DND-41 (cell line): Measurements from ENCODE around the gene OR5B3.

ENCODE experiments used
- ATAC-seq: fragments of 200-7000 bp; cut with Tn5 transposase; 3 replicates; pipeline ENCODE4 v1.9.1; 2021; ENCODE audit warnings: low read depth; ENCODE audit not compliant: insufficient read depth
- DNase-seq: peaks from one replicate; pipeline ENCODE4 v3.0.0-alpha.2; 2020
- H2AFZ ChIP-seq: 2 replicates; pipeline ENCODE4 v1.6.0; 2012; ENCODE audit warnings: low read depth, low read length
- H3K27ac ChIP-seq: 2 replicates; pipeline ENCODE4 v1.5.1; 2012; ENCODE audit warnings: low read length, inconsistent platforms
- H3K27me3 ChIP-seq: fragments of 200-600 bp; sonication (generic); 2 replicates; pipeline ENCODE4 v1.6.0; 2012; ENCODE audit warnings: low read length, mild to moderate bottlenecking, inconsistent platforms; ENCODE audit not compliant: insufficient read depth, poor library complexity
- H3K36me3 ChIP-seq: 2 replicates; pipeline ENCODE4 v1.5.1; 2012; ENCODE audit warnings: low read length, inconsistent platforms; ENCODE audit not compliant: insufficient read depth
- H3K4me1 ChIP-seq: 2 replicates; pipeline ENCODE4 v1.5.1; 2012; ENCODE audit warnings: mild to moderate bottlenecking, low read length; ENCODE audit not compliant: insufficient read depth
- H3K4me2 ChIP-seq: 2 replicates; pipeline ENCODE4 v1.6.0; 2012; ENCODE audit warnings: mild to moderate bottlenecking, moderate library complexity, low read length, inconsistent platforms; ENCODE audit not compliant: insufficient read depth
- H3K4me3 ChIP-seq, 2 experiments: fragments of 200-600 bp in 1 of 2; shearing (Covaris generic) in 1 of 2; 2 replicates each; pipeline ENCODE4 v1.5.1; 2012 to 2016; ENCODE audit warnings: inconsistent platforms in 2 of 2, low read length in 2 of 2, mild to moderate bottlenecking in 2 of 2, low read depth in 1 of 2, moderate library complexity in 1 of 2
- H3K79me2 ChIP-seq: 2 replicates; pipeline ENCODE4 v1.6.0; 2012; ENCODE audit warnings: low read length, inconsistent platforms; ENCODE audit not compliant: insufficient read depth
- H3K9ac ChIP-seq: 2 replicates; pipeline ENCODE4 v1.6.0; 2012; ENCODE audit warnings: low read depth, mild to moderate bottlenecking, inconsistent platforms, low read length, moderate library complexity
- H3K9me3 ChIP-seq: 2 replicates; pipeline ENCODE4 v1.5.1; 2012; ENCODE audit warnings: low read length, moderate library complexity, mild to moderate bottlenecking, inconsistent platforms; ENCODE audit not compliant: insufficient read depth, severe bottlenecking
- H4K20me1 ChIP-seq: 2 replicates; pipeline ENCODE4 v1.6.0; 2012; ENCODE audit warnings: low read length; ENCODE audit not compliant: insufficient read depth
- CTCF ChIP-seq: IDR thresholded peaks from 2 replicates; pipeline ENCODE4 v1.5.1; 2012; ENCODE audit warnings: borderline replicate concordance, low read length, moderate library complexity, mild to moderate bottlenecking; ENCODE audit not compliant: poor library complexity, severe bottlenecking; ENCODE audit errors: extremely low read depth
- EZH2 ChIP-seq: IDR thresholded peaks from 3 replicates; pipeline ENCODE4 v1.6.1; 2012; ENCODE audit warnings: borderline replicate concordance, low read depth, mild to moderate bottlenecking, moderate library complexity, low read length, inconsistent platforms; ENCODE audit not compliant: severe bottlenecking

OR5B3 gene

GRCh38 chr11:58390551-58391063, 16.1 kb downstream of the OR5B3 start:
- Histone ChIP-seq H3K27ac (no peak overlapping the region), H3K36me3 (no peaks in the 10 kb centered on the region), H3K4me3 (no peak overlapping the region), H3K27me3 (no peaks in the 10 kb centered on the region), H3K9me3 (peaks cover 7% of the 10 kb centered on the region), H3K79me2 (no peaks in the 10 kb centered on the region), H3K9ac (no peak overlapping the region), H3K4me2 (no peak overlapping the region), H4K20me1 (no peaks in the 10 kb centered on the region), H3K4me1 (no peaks in the 10 kb centered on the region), H2AFZ (no peak overlapping the region)
- ATAC-seq (no peak), DNase-seq (no peak)
- TF ChIP-seq CTCF (no peak), EZH2 (no peak)

DNA sequence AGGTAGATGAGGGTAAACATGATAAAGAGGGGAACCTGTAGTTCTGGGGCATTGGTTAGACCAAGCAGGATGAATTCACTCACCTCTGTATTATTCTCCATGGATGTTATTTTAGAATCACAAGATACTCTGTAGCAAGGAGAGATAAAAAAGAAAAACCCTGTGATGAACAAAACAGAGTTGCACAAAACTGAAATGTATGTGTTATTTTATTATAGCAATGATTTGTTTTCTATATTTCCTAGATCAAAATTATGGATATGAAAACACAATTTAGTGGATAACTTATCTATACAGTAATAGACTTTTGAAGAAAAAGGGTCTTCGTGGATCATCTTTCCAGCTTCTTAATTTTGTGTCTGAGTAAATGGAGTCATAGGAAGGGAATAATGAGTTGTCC, 47.7 kb downstream of the OR5B3 start, which contains the start of gene OR5B17:
TSS of gene OR5B17 (minus strand) at position 101 of the 400 bp plus-strand sequence. CDS start at position 101, 0 bp downstream.
- DNase-seq, result no peak
- H3K79me2 ChIP-seq, result no peaks in the 10 kb centered on the region
- no peaks in the 10 kb centered on the region for H3K36me3 ChIP-seq
- H4K20me1 ChIP-seq, result no peaks in the 10 kb centered on the region
- no peak within 1 kb of the TSS for H3K9ac ChIP-seq
- no peak within 1 kb of the TSS for H3K4me2 ChIP-seq
- H3K27ac ChIP-seq, result no peak within 1 kb of the TSS
- no peak within 1 kb of the TSS for H2AFZ ChIP-seq
- no peaks in the 10 kb centered on the region for H3K27me3 ChIP-seq
- TF ChIP-seq EZH2, result no peak
- TF ChIP-seq CTCF, result no peak
- H3K9me3 ChIP-seq, result no peaks in the 10 kb centered on the region
- H3K4me1 ChIP-seq, result no peaks in the 10 kb centered on the region
- H3K4me3 ChIP-seq, result no peak within 1 kb of the TSS
- no peak for ATAC-seq

GRCh38 chr11:58354727-58355126, 51.9 kb downstream of the OR5B3 start:
- Histone ChIP-seq H3K4me2 (no peak overlapping the region), H3K79me2 (no peaks in the 10 kb centered on the region), H2AFZ (no peak overlapping the region), H3K27ac (no peak overlapping the region), H3K4me3 (no peak overlapping the region), H4K20me1 (no peaks in the 10 kb centered on the region), H3K9ac (no peak overlapping the region), H3K27me3 (no peaks in the 10 kb centered on the region), H3K4me1 (no peaks in the 10 kb centered on the region), H3K9me3 (no peaks in the 10 kb centered on the region), H3K36me3 (no peaks in the 10 kb centered on the region)
- ATAC-seq (no peak), DNase-seq (no peak)
- TF ChIP-seq CTCF (no peak), EZH2 (no peak)
